Epithelial cell of proximal tubule (primary cell): ENCODE data around the gene TMEM120B. TPM values are rescaled to one million over a fixed set of nuclear protein-coding genes. Genes with fewer than 3 reads are reported as not detected.
"Not testable (repeated sequence)": the region's sequence is repeated elsewhere in the genome, so short reads cannot be mapped to it uniquely, and the experiment has no call there.

Experiments used
- DNase-seq: peaks from one replicate; pipeline ENCODE4 v3.0.0-alpha.2; 2011; ENCODE audit warnings: low read depth
- H3K4me3 ChIP-seq: 2 replicates; pipeline ENCODE4 v1.5.1; 2011; ENCODE audit warnings: low read depth, mild to moderate bottlenecking, low read length
- CTCF ChIP-seq: conservative IDR thresholded peaks from 2 replicates; pipeline ENCODE4 v1.5.1; 2012; ENCODE audit warnings: low read depth, mild to moderate bottlenecking, low read length
- total RNA-seq: library from RNA; depleted of rRNA; stranded (reverse); fragments of >200 nt; gene quantifications from 2 replicates; pipeline ENCODE4 v1.2.3, GENCODE V29; 2015

The TMEM120B gene
- total RNA-seq, 1 donor from 2014 or later, result 5.5 TPM

GRCh38 chr12:121754836-121755235, 42.3 kb downstream of the TMEM120B start:
- no peak overlapping the region for H3K4me3 ChIP-seq
- TF ChIP-seq CTCF, result no peak
- DNase-seq, result no peak

GRCh38 chr12:121755591-121755990, 43.0 kb downstream of the TMEM120B start:
- no peak for DNase-seq
- H3K4me3 ChIP-seq, result no peak overlapping the region
- no peak for TF ChIP-seq CTCF

GRCh38 chr12:121758536-121758935, 46.0 kb downstream of the TMEM120B start:
- not testable (repeated sequence) for H3K4me3 ChIP-seq, DNase-seq

GRCh38 chr12:121762269-121762668, 49.7 kb downstream of the TMEM120B start:
- DNase-seq, result no peak
- TF ChIP-seq CTCF, result no peak
- no peak overlapping the region for H3K4me3 ChIP-seq

GRCh38 chr12:121764808-121765207, 52.3 kb downstream of the TMEM120B start:
- no peak for TF ChIP-seq CTCF
- DNase-seq, result no peak
- H3K4me3 ChIP-seq, result no peak overlapping the region

GRCh38 chr12:121765573-121765972, 53.0 kb downstream of the TMEM120B start:
- TF ChIP-seq CTCF, result no peak
- DNase-seq, result no peak
- H3K4me3 ChIP-seq, result no peak overlapping the region

GRCh38 chr12:121766290-121767039, 53.9 kb downstream of the TMEM120B start:
- H3K4me3 ChIP-seq, result no peak overlapping the region
- TF ChIP-seq CTCF, result no peak
- no peak for DNase-seq
